CD4-positive, alpha-beta T cell (primary cell): Measurements from ENCODE around the gene PRCP. TPM values are rescaled to one million over a fixed set of nuclear protein-coding genes. Genes with fewer than 3 reads are reported as not detected.

ENCODE experiments used
- ATAC-seq: fragments of 200-7000 bp; cut with Tn5 transposase; one replicate; pipeline ENCODE4 v1.10.0; 2022; ENCODE audit warnings: mild to moderate bottlenecking; ENCODE audit not compliant: poor library complexity
- CTCF ChIA-PET: fragments of 350-600 bp; sonication (Branson Sonifier 250); formaldehyde crosslinking; loops from one replicate; lab custom pipeline; 2021; ENCODE audit warnings: antibody characterized with exemption, inconsistent platforms; lab: Charles Lee
- POLR2A ChIA-PET: fragments of 350-600 bp; sonication (Branson Sonifier 250); formaldehyde crosslinking; loops from one replicate; lab custom pipeline; 2021; ENCODE audit warnings: antibody characterized with exemption, inconsistent platforms; lab: Charles Lee
- DNase-seq, 14 experiments: peaks; one replicate each; pipeline ENCODE4 v3.0.0-alpha.2; 2013 to 2020; ENCODE audit warnings: mixed read lengths in 2 of 14
- H3K27ac ChIP-seq, 2 donors: one replicate each; pipeline versions ENCODE4 v1.5.1 to v1.7.0; 2013; ENCODE audit warnings: low read length in 2 of 2, low read depth in 1 of 2, mild to moderate bottlenecking in 1 of 2
- H3K27me3 ChIP-seq, 2 experiments: 1 replicate in 1 of 2; 2 replicates in 1 of 2; pipeline versions ENCODE4 v1.6.1 to v1.7.0; 2013; ENCODE audit warnings: low read length in 2 of 2, control low read depth in 1 of 2, mild to moderate bottlenecking in 1 of 2, moderate library complexity in 1 of 2; ENCODE audit not compliant: insufficient read depth in 2 of 2, control insufficient read depth in 1 of 2
- H3K36me3 ChIP-seq: one replicate; pipeline ENCODE4 v1.6.1; 2013; ENCODE audit warnings: low read length, control low read depth; ENCODE audit not compliant: insufficient read depth
- H3K4me1 ChIP-seq: one replicate; pipeline ENCODE4 v1.6.1; 2013; ENCODE audit warnings: low read length, control low read depth; ENCODE audit not compliant: insufficient read depth
- H3K4me3 ChIP-seq: one replicate; pipeline ENCODE4 v1.5.1; 2013; ENCODE audit warnings: mild to moderate bottlenecking, low read length, moderate library complexity
- H3K9me3 ChIP-seq, 2 experiments: 1 replicate in 1 of 2; 2 replicates in 1 of 2; pipeline versions ENCODE4 v1.6.1 to v1.7.0; 2013; ENCODE audit warnings: low read length in 2 of 2, mild to moderate bottlenecking in 2 of 2, control low read depth in 1 of 2, moderate library complexity in 1 of 2; ENCODE audit not compliant: control insufficient read depth in 1 of 2, insufficient read depth in 1 of 2
- H3K27ac Mint-ChIP-seq: one replicate; pipeline ENCODE4 v1.8.0; 2020; ENCODE audit warnings: mixed read lengths
- H3K27me3 Mint-ChIP-seq: one replicate; pipeline ENCODE4 v1.8.0; 2021; ENCODE audit warnings: mixed read lengths
- H3K36me3 Mint-ChIP-seq: one replicate; pipeline ENCODE4 v1.8.0; 2021; ENCODE audit warnings: low read depth, mixed read lengths
- H3K4me1 Mint-ChIP-seq: one replicate; pipeline ENCODE4 v1.8.0; 2021; ENCODE audit warnings: low read depth, mixed read lengths
- H3K4me3 Mint-ChIP-seq: one replicate; pipeline ENCODE4 v1.8.0; 2020; ENCODE audit warnings: mild to moderate bottlenecking, mixed read lengths
- H3K9me3 Mint-ChIP-seq: one replicate; pipeline ENCODE4 v1.8.0; 2020; ENCODE audit warnings: mixed read lengths
- intact Hi-C, 2 experiments: fragments of 100-400 bp; cut with DNase I in 1 of 2; cut with micrococcal nuclease in 1 of 2; formaldehyde crosslinking; loops; one replicate each; pipeline versions ENCODE4 v1.15.1 to v1.9.0; 2023 to 2025; cut with DNase I, micrococcal nuclease
- total RNA-seq, 174 experiments: library from RNA in 2 of 174; stranded (reverse) in 2 of 174; gene quantifications; one replicate each; pipeline ENCODE4 v1.2.3 and lab custom pipeline; 2021 to 2026
- TF ChIP-seq, protein P1 (sequence below): fragments of 200-600 bp; IDR thresholded peaks from one replicate; pipeline ENCODE4 v1.8.0; 2022; ENCODE audit warnings: antibody characterized with exemption, mild to moderate bottlenecking

The PRCP gene
- total RNA-seq, 2 experiments from 2014 or later: 13.7 to 16.0 TPM

DNA sequence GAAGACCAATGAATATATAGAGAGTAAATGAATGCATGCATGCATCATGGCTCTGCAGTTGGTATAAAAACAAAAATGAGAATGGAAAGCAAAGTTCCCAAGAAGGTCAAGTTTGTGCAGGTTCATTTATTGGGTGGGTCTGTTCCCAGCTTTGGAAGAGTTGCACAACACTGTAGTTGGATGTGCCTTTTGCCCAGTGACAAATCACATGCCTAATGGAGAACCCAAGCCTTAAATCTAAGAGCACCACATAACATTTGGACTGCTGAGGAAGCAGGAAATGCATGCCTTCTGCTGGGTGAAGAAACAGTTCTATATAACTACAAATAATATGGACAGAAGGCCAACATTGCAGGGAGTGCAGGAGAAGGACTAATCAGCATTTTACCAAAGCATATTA, 30.6 kb downstream of the PRCP start:
- no peak for DNase-seq
- Histone ChIP-seq H3K4me3 (no peak overlapping the region), H3K4me1 (peaks cover 11% of the 10 kb centered on the region), H3K27me3 (no peaks in the 10 kb centered on the region), H3K9me3 (no peaks in the 10 kb centered on the region), H3K36me3 (no peaks in the 10 kb centered on the region), H3K27ac (no peak overlapping the region)
- Mint-ChIP-seq H3K4me3 (no peak overlapping the region), H3K27me3 (no peaks in the 10 kb centered on the region), H3K9me3 (no peaks in the 10 kb centered on the region), H3K36me3 (no peaks in the 10 kb centered on the region), H3K4me1 (peaks cover 30% of the 10 kb centered on the region), H3K27ac (no peak overlapping the region)
- intact Hi-C loops: loop anchor here (2.0 to 5.0 kb wide), 5 partner anchors 35 to 948 kb away; partner anchors contain the start of gene RAB30 (in 1 of the 2)
- POLR2A ChIA-PET: no interaction called here
- ATAC-seq: no peak
- TF ChIP-seq, protein P1, sequence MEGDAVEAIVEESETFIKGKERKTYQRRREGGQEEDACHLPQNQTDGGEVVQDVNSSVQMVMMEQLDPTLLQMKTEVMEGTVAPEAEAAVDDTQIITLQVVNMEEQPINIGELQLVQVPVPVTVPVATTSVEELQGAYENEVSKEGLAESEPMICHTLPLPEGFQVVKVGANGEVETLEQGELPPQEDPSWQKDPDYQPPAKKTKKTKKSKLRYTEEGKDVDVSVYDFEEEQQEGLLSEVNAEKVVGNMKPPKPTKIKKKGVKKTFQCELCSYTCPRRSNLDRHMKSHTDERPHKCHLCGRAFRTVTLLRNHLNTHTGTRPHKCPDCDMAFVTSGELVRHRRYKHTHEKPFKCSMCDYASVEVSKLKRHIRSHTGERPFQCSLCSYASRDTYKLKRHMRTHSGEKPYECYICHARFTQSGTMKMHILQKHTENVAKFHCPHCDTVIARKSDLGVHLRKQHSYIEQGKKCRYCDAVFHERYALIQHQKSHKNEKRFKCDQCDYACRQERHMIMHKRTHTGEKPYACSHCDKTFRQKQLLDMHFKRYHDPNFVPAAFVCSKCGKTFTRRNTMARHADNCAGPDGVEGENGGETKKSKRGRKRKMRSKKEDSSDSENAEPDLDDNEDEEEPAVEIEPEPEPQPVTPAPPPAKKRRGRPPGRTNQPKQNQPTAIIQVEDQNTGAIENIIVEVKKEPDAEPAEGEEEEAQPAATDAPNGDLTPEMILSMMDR: no peak
- CTCF ChIA-PET: interaction anchor here (1.5 kb wide), 1 partner anchor 380 kb away, joined by 5 read pairs; no protein-coding TSS in a partner anchor

DNA sequence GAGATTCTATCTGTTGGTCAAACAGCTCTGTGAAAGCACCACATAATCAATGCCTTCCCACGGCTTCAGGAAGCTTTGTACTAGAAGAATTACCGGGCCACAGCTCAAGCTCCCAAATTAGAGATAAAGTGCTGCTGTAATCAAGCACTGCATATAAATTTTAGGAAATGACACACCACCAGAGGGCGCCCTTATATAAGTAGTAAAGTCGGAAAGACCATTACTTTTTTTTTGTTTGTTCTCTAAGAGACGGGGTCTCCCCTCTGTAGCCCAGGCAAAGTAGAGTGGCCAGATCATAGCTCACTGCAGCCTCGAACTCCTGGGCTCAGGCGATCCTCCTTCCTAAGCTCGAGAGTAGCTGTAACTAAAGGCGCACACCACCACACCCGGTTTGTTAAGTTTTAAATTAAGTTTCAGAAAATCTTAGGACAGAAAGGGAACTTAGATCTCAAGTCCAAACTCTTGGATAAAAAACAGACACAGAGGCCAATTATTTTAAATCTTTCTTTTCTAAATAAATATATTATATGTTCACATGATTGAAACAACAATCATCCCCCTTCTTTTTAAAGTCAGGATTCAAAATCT, 32.6 kb downstream of the PRCP start:
- Histone ChIP-seq H3K36me3 (no peaks in the 10 kb centered on the region), H3K4me1 (peaks cover 5% of the 10 kb centered on the region), H3K9me3 (no peaks in the 10 kb centered on the region), H3K27ac (no peak overlapping the region), H3K27me3 (no peaks in the 10 kb centered on the region), H3K4me3 (no peak overlapping the region)
- TF ChIP-seq, protein P1: peak; percentile 80
- no peaks in the 10 kb centered on the region for H3K9me3 Mint-ChIP-seq
- no peak overlapping the region for H3K4me3 Mint-ChIP-seq
- DNase-seq (peak; percentile 37 to 88 (median 70)), ATAC-seq (peak; percentile 66)
- ChIA-PET CTCF (interaction anchor here (0.5 to 2.0 kb wide), 26 partner anchors 8 to 956 kb away, joined by 3 to 14 read pairs (median 4); partner anchors contain the start of genes DDIAS and PRCP), POLR2A (interaction anchor here (0.7 to 1.7 kb wide), 4 partner anchors 33 to 383 kb away, joined by 3 to 7 read pairs (median 6); partner anchors contain the start of genes DDIAS, PRCP and RAB30)
- no peak overlapping the region for H3K27ac Mint-ChIP-seq
- no peaks in the 10 kb centered on the region for H3K27me3 Mint-ChIP-seq
- H3K4me1 Mint-ChIP-seq: peaks cover 11% of the 10 kb centered on the region
- H3K36me3 Mint-ChIP-seq: no peaks in the 10 kb centered on the region
- intact Hi-C loops: loop anchor here (1.0 to 5.0 kb wide), 12 partner anchors 33 to 953 kb away; partner anchors contain the start of genes PRCP (in 1 of the 2) and RAB30 (in 1 of the 2)

DNA sequence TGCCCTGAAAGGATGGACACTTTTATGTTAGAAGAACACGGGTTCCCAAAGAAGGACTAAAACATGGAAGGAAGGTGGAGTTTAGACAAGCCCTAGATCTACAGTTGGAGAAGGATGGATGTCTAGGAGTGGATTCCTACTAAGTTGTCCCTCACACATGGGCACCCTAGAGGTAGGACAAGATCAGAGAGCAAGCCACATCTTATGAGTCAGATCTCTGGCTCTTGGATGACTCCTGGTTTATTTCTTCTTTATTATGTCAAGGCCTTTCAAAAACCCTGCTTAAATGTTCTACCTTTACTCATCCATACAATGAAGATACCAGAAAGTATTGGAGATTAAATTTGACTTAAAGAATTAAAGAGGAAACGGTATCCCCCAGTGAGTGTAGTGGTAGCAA, 34.4 kb downstream of the PRCP start:
- no peak overlapping the region for H3K27ac ChIP-seq
- H3K4me1 ChIP-seq: peaks cover 5% of the 10 kb centered on the region
- H3K9me3 ChIP-seq: no peaks in the 10 kb centered on the region
- no peak overlapping the region for H3K4me3 ChIP-seq
- no peaks in the 10 kb centered on the region for H3K9me3 Mint-ChIP-seq
- no peak overlapping the region for H3K27ac Mint-ChIP-seq
- no peak overlapping the region for H3K4me3 Mint-ChIP-seq
- POLR2A ChIA-PET: no interaction called here
- H3K36me3 Mint-ChIP-seq: no peaks in the 10 kb centered on the region
- H3K27me3 Mint-ChIP-seq: no peaks in the 10 kb centered on the region
- no peak for DNase-seq
- TF ChIP-seq, protein P1: no peak
- no peaks in the 10 kb centered on the region for H3K36me3 ChIP-seq
- intact Hi-C loops: loop anchor here (2.0 to 5.0 kb wide), 4 partner anchors 123 to 951 kb away; partner anchors contain the start of gene RAB30 (in 1 of the 2)
- peaks cover 7% of the 10 kb centered on the region for H3K4me1 Mint-ChIP-seq
- ATAC-seq: no peak
- no peaks in the 10 kb centered on the region for H3K27me3 ChIP-seq
- CTCF ChIA-PET: no interaction called here
